H1 (cell line): Measurements from ENCODE around the gene HOXD10. TPM values are rescaled to one million over a fixed set of nuclear protein-coding genes. Genes with fewer than 3 reads are reported as not detected.

Experiments
- CTCF ChIA-PET: fragments of 300-600 bp; sonication (Branson Sonifier 250); formaldehyde crosslinking; loops from one replicate; lab custom pipeline; 2021; ENCODE audit not compliant: partially characterized antibody; lab: Charles Lee
- POLR2A ChIA-PET: fragments of 300-600 bp; sonication (Branson Sonifier 250); formaldehyde crosslinking; loops from one replicate; lab custom pipeline; 2021; ENCODE audit warnings: inconsistent platforms; ENCODE audit not compliant: partially characterized antibody; lab: Charles Lee
- DNase-seq, 2 experiments: peaks; one replicate each; pipeline versions ENCODE4 v3.0.0 to v3.0.0-alpha.2; 2010 to 2022; ENCODE audit warnings: low spot score in 2 of 2, low read depth in 1 of 2, mixed read lengths in 1 of 2
- FAIRE-seq: peaks from 2 replicates; lab custom pipeline; 2011; peaks lifted over from hg19 to GRCh38; lab: Jason Lieb, UNC
- H2AFZ ChIP-seq: 2 replicates; pipeline ENCODE4 v1.8.1; 2012; ENCODE audit warnings: low read length, inconsistent platforms
- H2AK5ac ChIP-seq: 2 replicates; pipeline ENCODE4 v1.6.1; 2013; ENCODE audit warnings: low read depth, low read length
- H2BK120ac ChIP-seq: replicated peaks from 2 replicates; pipeline ENCODE3; 2013; ENCODE audit warnings: low read depth, low read length, inconsistent platforms
- H2BK12ac ChIP-seq: 2 replicates; pipeline ENCODE4 v1.6.1; 2013; ENCODE audit warnings: low read depth, low read length
- H2BK15ac ChIP-seq: 2 replicates; pipeline ENCODE4 v1.6.1; 2013; ENCODE audit warnings: low read length
- H2BK20ac ChIP-seq: 2 replicates; pipeline ENCODE4 v1.6.1; 2013; ENCODE audit warnings: low read length
- H2BK5ac ChIP-seq: 2 replicates; pipeline ENCODE4 v1.6.1; 2013; ENCODE audit warnings: low read depth, low read length
- H3K14ac ChIP-seq: 2 replicates; pipeline ENCODE4 v1.6.1; 2013; ENCODE audit warnings: inconsistent platforms; ENCODE audit not compliant: insufficient read length
- H3K18ac ChIP-seq: 2 replicates; pipeline ENCODE4 v1.6.1; 2013; ENCODE audit warnings: low read length; ENCODE audit errors: extremely low read depth
- H3K23ac ChIP-seq: 2 replicates; pipeline ENCODE4 v1.6.1; 2013; ENCODE audit warnings: inconsistent platforms; ENCODE audit not compliant: insufficient read length
- H3K23me2 ChIP-seq: 2 replicates; pipeline ENCODE4 v1.6.1; 2013; ENCODE audit warnings: low read depth, low read length
- H3K27ac ChIP-seq: 2 replicates; pipeline ENCODE4 v1.6.1; 2011; ENCODE audit warnings: low read depth, low read length, inconsistent platforms
- H3K27me3 ChIP-seq, 4 experiments: replicated peaks in 1 of 4; 1 replicate in 1 of 4; 2 replicates in 3 of 4; pipeline versions ENCODE4 v1.6.1 to v1.8.1; 2011 to 2013; ENCODE audit warnings: low read length in 3 of 4, mild to moderate bottlenecking in 3 of 4, inconsistent platforms in 2 of 4, mixed read lengths in 2 of 4, moderate library complexity in 1 of 4; ENCODE audit not compliant: control insufficient read depth in 3 of 4, insufficient read depth in 3 of 4; ENCODE audit errors: extremely low read depth in 1 of 4
- H3K36me3 ChIP-seq, 4 experiments: 2 replicates each; pipeline versions ENCODE4 v1.6.1 to v1.8.1; 2011 to 2013; ENCODE audit warnings: mild to moderate bottlenecking in 4 of 4, low read length in 3 of 4, moderate library complexity in 2 of 4, control low read depth in 1 of 4, inconsistent platforms in 1 of 4; ENCODE audit not compliant: insufficient read depth in 4 of 4, control insufficient read depth in 2 of 4
- H3K4ac ChIP-seq: replicated peaks from 2 replicates; pipeline ENCODE3; 2013; ENCODE audit warnings: low read length, low read depth, mixed read lengths, inconsistent platforms; ENCODE audit not compliant: insufficient read length
- H3K4me1 ChIP-seq, 4 experiments: replicated peaks in 1 of 4; 1 replicate in 1 of 4; 2 replicates in 3 of 4; pipeline versions ENCODE4 v1.6.1 to v1.8.1; 2011 to 2013; ENCODE audit warnings: low read length in 3 of 4, inconsistent platforms in 2 of 4, mixed read lengths in 1 of 4; ENCODE audit not compliant: insufficient read depth in 4 of 4, control insufficient read depth in 3 of 4
- H3K4me2 ChIP-seq, 2 experiments: 2 replicates each; pipeline versions ENCODE4 v1.6.1 to v1.8.1; 2011 to 2013; ENCODE audit warnings: low read depth in 2 of 2, low read length in 2 of 2, control low read depth in 1 of 2, inconsistent platforms in 1 of 2, mild to moderate bottlenecking in 1 of 2; ENCODE audit not compliant: insufficient read depth in 1 of 2
- H3K4me3 ChIP-seq, 4 experiments: fragments of 200-600, 300-600 bp in 1 of 4; sonication (generic), shearing (Covaris generic), sonication (Bioruptor Twin) in 1 of 4; 2 replicates each; pipeline versions ENCODE4 v1.5.1 to v1.8.1; 2011 to 2016; ENCODE audit warnings: low read length in 4 of 4, low read depth in 3 of 4, control low read depth in 2 of 4, inconsistent platforms in 2 of 4, mild to moderate bottlenecking in 2 of 4, mixed read lengths in 1 of 4, moderate library complexity in 1 of 4; ENCODE audit not compliant: insufficient read depth in 2 of 4; ENCODE audit errors: extremely low read depth in 1 of 4
- H3K56ac ChIP-seq: replicated peaks from 2 replicates; pipeline ENCODE3; 2013; ENCODE audit warnings: low read depth, mild to moderate bottlenecking, mixed read lengths, low read length, inconsistent platforms; ENCODE audit not compliant: insufficient read length
- H3K79me1 ChIP-seq: 2 replicates; pipeline ENCODE4 v1.6.1; 2013; ENCODE audit warnings: low read depth, low read length, control low read depth
- H3K79me2 ChIP-seq, 2 experiments: 2 replicates each; pipeline versions ENCODE4 v1.6.1 to v1.8.1; 2012 to 2013; ENCODE audit warnings: low read length in 2 of 2, mild to moderate bottlenecking in 2 of 2, inconsistent platforms in 1 of 2; ENCODE audit not compliant: insufficient read depth in 2 of 2, control insufficient read depth in 1 of 2
- H3K9ac ChIP-seq, 4 experiments: replicated peaks in 1 of 4; 1 replicate in 1 of 4; 2 replicates in 3 of 4; pipeline versions ENCODE4 v1.6.1 to v1.8.1; 2011 to 2013; ENCODE audit warnings: low read depth in 3 of 4, low read length in 3 of 4, control low read depth in 2 of 4, mild to moderate bottlenecking in 2 of 4, moderate library complexity in 2 of 4, inconsistent platforms in 1 of 4; ENCODE audit errors: extremely low read depth in 1 of 4
- H3K9me3 ChIP-seq, 2 experiments: 2 replicates each; pipeline versions ENCODE4 v1.6.1 to v1.8.1; 2012 to 2013; ENCODE audit warnings: mild to moderate bottlenecking in 2 of 2, moderate library complexity in 2 of 2, control low read depth in 1 of 2, inconsistent platforms in 1 of 2, low read depth in 1 of 2, low read length in 1 of 2, mixed read lengths in 1 of 2; ENCODE audit not compliant: insufficient read depth in 2 of 2
- H4K20me1 ChIP-seq, 2 experiments: replicated peaks in 1 of 2; 2 replicates each; pipeline versions ENCODE3 to v1.8.1; 2011 to 2013; ENCODE audit warnings: inconsistent platforms in 2 of 2, low read length in 2 of 2, mild to moderate bottlenecking in 1 of 2; ENCODE audit not compliant: insufficient read depth in 2 of 2, control insufficient read depth in 1 of 2
- H4K5ac ChIP-seq: 2 replicates; pipeline ENCODE4 v1.6.1; 2013; ENCODE audit warnings: low read length, low read depth, mixed read lengths, inconsistent platforms; ENCODE audit not compliant: insufficient read length
- H4K8ac ChIP-seq: 2 replicates; pipeline ENCODE4 v1.8.0; 2013; ENCODE audit warnings: mild to moderate bottlenecking, moderate library complexity, low read length, inconsistent platforms; ENCODE audit not compliant: insufficient read depth; ENCODE audit errors: extremely low read depth
- H4K91ac ChIP-seq: replicated peaks from 2 replicates; pipeline ENCODE3; 2013; ENCODE audit warnings: low read length, mixed read lengths, inconsistent platforms; ENCODE audit not compliant: insufficient read length
- CREB1 ChIP-seq: IDR thresholded peaks from 2 replicates; pipeline ENCODE4 v1.6.1; 2012; ENCODE audit warnings: inconsistent platforms
- EZH2 ChIP-seq: fragments of 200-600 bp; sonication (generic); IDR thresholded peaks from 2 replicates; pipeline ENCODE4 v1.7.1; 2012; ENCODE audit warnings: low read depth, mild to moderate bottlenecking, moderate library complexity, low read length, inconsistent platforms; ENCODE audit not compliant: severe bottlenecking
- SUZ12 ChIP-seq: fragments of 200-600 bp; sonication (generic); IDR thresholded peaks from 2 replicates; pipeline ENCODE4 v1.6.1; 2012; ENCODE audit warnings: mild to moderate bottlenecking, inconsistent platforms, low read length, moderate library complexity, mixed read lengths
- WGBS, 2 experiments: shearing (Covaris generic) in 1 of 2; methylation state at CpG; one replicate each; pipeline versions ENCODE4 v1.1.6 to v1.1.7; 2013 to 2015; ENCODE audit warnings: low lambda C conversion rate in 2 of 2, mixed read lengths in 2 of 2, inconsistent platforms in 1 of 2, low coverage in 1 of 2, missing lambda C conversion rate in 1 of 2; ENCODE audit not compliant: insufficient replicate concordance in 2 of 2, insufficient coverage in 1 of 2, insufficient read length in 1 of 2; ENCODE audit errors: extremely low coverage in 1 of 2, missing lambda C conversion rate in 1 of 2; 5-methylcytosine and 5-hydroxymethylcytosine counted together
- polyA plus RNA-seq, 7 experiments: library from polyadenylated mRNA; depleted of rRNA in 3 of 7; stranded (reverse) in 5 of 7; unstranded in 2 of 7; fragments of >200 nt in 5 of 7; fragments of 200-250 nt in 2 of 7; gene quantifications; 1 replicate in 5 of 7; 2 replicates in 1 of 7; 4 replicates in 1 of 7; pipeline versions ENCODE4 v1.2.1 to v1.2.3, GENCODE V29; 2011 to 2013; ENCODE audit warnings: missing spikeins in 2 of 7, mixed read lengths in 2 of 7
- total RNA-seq: library from RNA; stranded (reverse); fragmentation: NEBNext Ultra II Directional; extraction: Animal tissue kit (Norgen Biotek cat#: 25700); gene quantifications from 2 replicates; pipeline ENCODE4 v1.2.1, GENCODE V29; 2021

HOXD10 gene
- total and polyA plus RNA-seq, 2 of the 8 experiments (the other 6 are each of a cell fraction or from before 2014, with no cell fraction given) = not detected

GRCh38 chr2:176150584-176151441, 34.2 kb downstream of the HOXD10 start:
- no peak overlapping the region for H2BK12ac ChIP-seq
- H4K91ac ChIP-seq = no peak overlapping the region
- H3K27ac ChIP-seq = no peak overlapping the region
- H4K8ac ChIP-seq = no peak overlapping the region
- no peak overlapping the region for H4K5ac ChIP-seq
- H3K23ac ChIP-seq = no peak overlapping the region
- FAIRE-seq = no peak
- no peak overlapping the region for H3K9ac ChIP-seq
- H3K79me2 ChIP-seq = no peaks in the 10 kb centered on the region
- H2BK15ac ChIP-seq = no peak overlapping the region
- CTCF ChIA-PET = interaction anchor here (0.9 to 4.4 kb wide), 12 partner anchors 11 to 404 kb away, joined by 3 to 36 read pairs (median 7); no protein-coding TSS in a partner anchor
- H3K56ac ChIP-seq = no peak overlapping the region
- H3K4me1 ChIP-seq = peaks cover 0 to 10% (median 2%) of the 10 kb centered on the region in 4 experiments; a peak in 4 of 7 replicates
- no peaks in the 10 kb centered on the region for H3K79me1 ChIP-seq
- 20% methylated on average over 14 of the region's 14 CpGs; no CpG with 5 or more reads in 1 of the 2 experiments for WGBS, 2 experiments
- H2BK20ac ChIP-seq = no peak overlapping the region
- H3K4ac ChIP-seq = no peak overlapping the region
- peaks cover 0 to 11% (median 0%) of the 10 kb centered on the region in 4 experiments; a peak in 1 of 8 replicates for H3K36me3 ChIP-seq
- no peaks in the 10 kb centered on the region for H3K9me3 ChIP-seq
- no peak overlapping the region for H3K18ac ChIP-seq
- H3K4me2 ChIP-seq = peak overlapping the region in 1 of 2 experiments; percentile 48; a peak in 1 of 4 replicates
- no peak overlapping the region for H3K4me3 ChIP-seq
- no peak for DNase-seq
- no peak overlapping the region for H2AK5ac ChIP-seq
- TF ChIP-seq SUZ12 (peak; percentile 68; the same call in 1 of the 2 replicates), CREB1 (no peak), EZH2 (peak; percentile 14)
- TF ChIP-seq, all 59 proteins: peak for 2
- Histone ChIP-seq H2AFZ (no peak overlapping the region), H2BK5ac (no peak overlapping the region), H2BK120ac (no peak overlapping the region), H3K27me3 (peaks cover 98 to 100% (median 100%) of the 10 kb centered on the region in 4 experiments), H3K23me2 (peaks cover 2% of the 10 kb centered on the region; the same call in 1 of the 2 replicates), H3K14ac (no peak overlapping the region), H4K20me1 (peaks cover 13 to 44% of the 10 kb centered on the region in 2 experiments)
- POLR2A ChIA-PET = interaction anchor here (0.7 to 1.3 kb wide), 2 partner anchors 11 to 46 kb away, joined by 3 read pairs; no protein-coding TSS in a partner anchor
